Gastroesophageal sphincter (tissue), 4 donors: ENCODE results near the gene GAMT. TPM values are rescaled to one million over a fixed set of nuclear protein-coding genes. Genes with fewer than 3 reads are reported as not detected.
A peak's percentile ranks its signal among the peaks of the same experiment; 100 is the strongest.

ENCODE experiments used
- ATAC-seq: fragments of 150-250 bp; one replicate; pipeline ENCODE4 v1.9.1; 2016; ENCODE audit warnings: mild to moderate bottlenecking, moderate library complexity
- H3K27ac ChIP-seq, 4 donors: fragments of 200-600 bp; sonication (generic) in 3 of 4; 1 replicate in 3 of 4; 2 replicates in 1 of 4; pipeline ENCODE4 v1.5.1; 2016 to 2019
- H3K27me3 ChIP-seq: fragments of 200-600 bp; sonication (generic); one replicate; pipeline ENCODE4 v1.5.1; 2019
- H3K36me3 ChIP-seq, 2 donors: fragments of 200-600 bp; sonication (generic); one replicate each; pipeline ENCODE4 v1.5.1; 2019; ENCODE audit warnings: control low read depth in 1 of 2
- H3K4me1 ChIP-seq, 3 donors: fragments of 200-600 bp; sonication (generic); 1 replicate in 2 of 3; 2 replicates in 1 of 3; pipeline ENCODE4 v1.5.1; 2016 to 2019; ENCODE audit warnings: control low read depth in 2 of 3
- H3K4me3 ChIP-seq, 2 donors: fragments of 200-600 bp; sonication (generic); one replicate each; pipeline ENCODE4 v1.5.1; 2019; ENCODE audit warnings: mild to moderate bottlenecking in 1 of 2, moderate library complexity in 1 of 2
- H3K9me3 ChIP-seq, 3 donors: fragments of 200-600 bp; sonication (generic); one replicate each; pipeline ENCODE4 v1.5.1; 2017 to 2019; ENCODE audit warnings: control low read depth in 2 of 3
- EP300 ChIP-seq: sonication (generic); formaldehyde crosslinking; IDR thresholded peaks from one replicate; pipeline ENCODE4 v1.6.1; 2017; ENCODE audit warnings: antibody characterized with exemption, mild to moderate bottlenecking
- POLR2A ChIP-seq, 2 donors: fragments of 450-650 bp; IDR thresholded peaks; one replicate each; pipeline ENCODE4 v1.6.1; 2017; ENCODE audit warnings: antibody characterized with exemption in 2 of 2, mild to moderate bottlenecking in 2 of 2, moderate library complexity in 1 of 2
- POLR2AphosphoS5 ChIP-seq: sonication (generic); formaldehyde crosslinking; IDR thresholded peaks from one replicate; pipeline ENCODE4 v1.6.1; 2017; ENCODE audit warnings: antibody characterized with exemption
- whole genome bisulfite sequencing, 2 donors: methylation state at CpG; one replicate each; pipeline ENCODE4 v1.1.5; 2018; ENCODE audit warnings: low coverage in 1 of 2; 5-methylcytosine and 5-hydroxymethylcytosine counted together
- total RNA-seq, 4 donors: library from RNA; depleted of rRNA; stranded (reverse); fragments of >200 nt; gene quantifications; one replicate each; pipeline ENCODE4 v1.1.0, GENCODE V29; 2016
- TF ChIP-seq, protein P1 (sequence below), 4 experiments: fragments of 200-600 bp in 2 of 4; fragments of 450-650 bp in 2 of 4; sonication (generic) in 1 of 4; IDR thresholded peaks; one replicate each; pipeline ENCODE4 v1.5.1; 2017 to 2019; ENCODE audit warnings: antibody characterized with exemption in 4 of 4, mild to moderate bottlenecking in 2 of 4, moderate library complexity in 2 of 4

GAMT gene
- total RNA-seq, 4 donors from 2014 or later = 10.4 to 14.7 (median 10.9) TPM

DNA sequence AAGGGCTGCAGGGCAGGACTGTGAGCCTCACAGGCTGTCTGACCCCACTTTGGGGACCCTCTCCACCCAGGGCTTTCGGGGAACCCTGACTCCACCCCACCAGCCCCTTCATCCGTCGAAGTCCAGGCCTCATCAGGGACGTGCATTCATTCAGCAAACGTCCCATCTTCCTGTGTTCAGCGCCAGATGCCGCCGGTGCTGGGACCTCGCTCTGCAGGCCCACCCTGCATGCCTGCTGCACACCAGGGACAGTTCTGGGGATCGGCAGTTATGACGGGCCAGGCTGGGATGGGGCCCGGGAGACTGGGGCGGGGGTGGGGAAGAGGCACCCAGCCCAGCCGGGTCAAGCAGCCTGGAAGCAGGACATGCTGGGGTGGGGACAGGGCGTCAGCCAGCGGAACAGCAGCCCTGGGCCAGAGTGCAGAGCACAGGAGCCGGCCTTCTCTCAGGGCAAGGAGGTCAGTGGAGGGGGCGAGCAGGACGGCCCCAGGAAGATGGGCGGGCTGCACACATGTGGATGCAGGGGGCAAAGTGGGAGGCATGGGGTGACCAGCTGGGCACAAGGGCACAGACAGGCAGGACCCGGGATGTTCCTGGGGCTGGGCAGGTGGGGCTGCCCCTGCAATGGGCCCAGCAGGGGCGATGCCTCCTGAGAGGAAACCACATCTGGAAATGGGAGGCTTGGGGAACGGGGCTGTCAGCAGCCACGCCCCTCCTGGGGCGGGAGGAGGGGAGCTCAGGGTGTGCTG, 5.1 kb downstream of the GAMT start:
- H3K4me3 ChIP-seq = no peak overlapping the region
- H3K27ac ChIP-seq = no peak overlapping the region
- H3K4me1 ChIP-seq = peaks cover 3 to 47% (median 19%) of the 10 kb centered on the region in 3 donors
- no peaks in the 10 kb centered on the region for H3K9me3 ChIP-seq
- no peaks in the 10 kb centered on the region for H3K27me3 ChIP-seq
- ATAC-seq = no peak
- peaks cover 0 to 52% of the 10 kb centered on the region in 2 donors for H3K36me3 ChIP-seq
- TF ChIP-seq POLR2A (IDR thresholded peaks at IDR 0.05) (no peak), EP300 (no peak)
- WGBS, 2 donors = 20 to 30% methylated on average over 1 to 2 of the region's 25 CpGs

DNA sequence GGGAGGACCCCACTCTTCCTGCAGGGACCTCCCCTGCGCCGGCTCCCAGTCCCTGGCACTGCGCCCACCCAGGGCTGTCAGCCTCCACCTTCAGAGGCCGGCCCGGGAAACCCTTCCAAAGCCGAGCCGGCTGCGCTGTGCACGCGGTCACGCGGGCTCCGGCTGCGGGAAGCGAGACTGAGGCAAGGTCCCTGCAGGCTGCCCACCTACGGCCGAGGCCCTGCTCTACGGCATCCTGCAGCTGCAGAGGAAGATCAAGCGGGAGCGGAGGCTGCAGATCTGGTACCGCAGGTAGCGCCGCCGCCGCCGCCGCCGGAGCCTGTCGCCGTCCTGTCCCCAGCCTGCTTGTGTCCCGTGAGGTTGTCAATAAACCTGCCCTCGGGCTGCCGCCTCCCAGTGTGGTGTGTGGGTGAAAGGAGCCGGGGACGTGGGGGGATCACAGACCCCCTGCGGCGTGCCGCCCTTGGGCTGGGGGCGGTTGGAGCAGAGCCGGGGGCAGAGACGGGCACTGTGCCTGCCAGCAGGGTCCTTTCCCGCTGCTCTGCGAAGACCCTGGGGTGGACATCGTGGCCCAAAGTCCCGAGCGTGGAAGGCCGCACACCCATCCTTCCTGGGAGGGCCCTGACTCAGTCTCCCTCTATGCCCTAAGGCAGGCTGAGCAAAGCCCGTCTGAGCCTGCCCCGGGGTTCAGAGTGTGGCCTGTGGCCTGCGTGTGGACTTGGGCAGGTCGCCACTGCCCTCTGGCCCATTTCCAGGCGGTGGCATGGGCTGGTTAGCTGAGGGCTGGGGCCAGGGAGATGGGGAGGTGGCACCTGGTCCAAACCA, 5.9 kb downstream of the GAMT start:
- Histone ChIP-seq H3K4me1 (peaks cover 0 to 39% (median 11%) of the 10 kb centered on the region in 3 donors), H3K27ac (no peak overlapping the region), H3K9me3 (no peaks in the 10 kb centered on the region), H3K4me3 (no peak overlapping the region), H3K27me3 (no peaks in the 10 kb centered on the region), H3K36me3 (peaks cover 0 to 60% of the 10 kb centered on the region in 2 donors)
- peak; percentile 11 for ATAC-seq
- TF ChIP-seq POLR2AphosphoS5 (no peak), EP300 (no peak), POLR2A (IDR thresholded peaks at IDR 0.05) (no peak)
- TF ChIP-seq, protein P1, sequence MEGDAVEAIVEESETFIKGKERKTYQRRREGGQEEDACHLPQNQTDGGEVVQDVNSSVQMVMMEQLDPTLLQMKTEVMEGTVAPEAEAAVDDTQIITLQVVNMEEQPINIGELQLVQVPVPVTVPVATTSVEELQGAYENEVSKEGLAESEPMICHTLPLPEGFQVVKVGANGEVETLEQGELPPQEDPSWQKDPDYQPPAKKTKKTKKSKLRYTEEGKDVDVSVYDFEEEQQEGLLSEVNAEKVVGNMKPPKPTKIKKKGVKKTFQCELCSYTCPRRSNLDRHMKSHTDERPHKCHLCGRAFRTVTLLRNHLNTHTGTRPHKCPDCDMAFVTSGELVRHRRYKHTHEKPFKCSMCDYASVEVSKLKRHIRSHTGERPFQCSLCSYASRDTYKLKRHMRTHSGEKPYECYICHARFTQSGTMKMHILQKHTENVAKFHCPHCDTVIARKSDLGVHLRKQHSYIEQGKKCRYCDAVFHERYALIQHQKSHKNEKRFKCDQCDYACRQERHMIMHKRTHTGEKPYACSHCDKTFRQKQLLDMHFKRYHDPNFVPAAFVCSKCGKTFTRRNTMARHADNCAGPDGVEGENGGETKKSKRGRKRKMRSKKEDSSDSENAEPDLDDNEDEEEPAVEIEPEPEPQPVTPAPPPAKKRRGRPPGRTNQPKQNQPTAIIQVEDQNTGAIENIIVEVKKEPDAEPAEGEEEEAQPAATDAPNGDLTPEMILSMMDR (IDR thresholded peaks at IDR 0.05) = no peak
- WGBS, 2 donors = 60 to 69% methylated on average over 1 to 6 of the region's 52 CpGs

DNA sequence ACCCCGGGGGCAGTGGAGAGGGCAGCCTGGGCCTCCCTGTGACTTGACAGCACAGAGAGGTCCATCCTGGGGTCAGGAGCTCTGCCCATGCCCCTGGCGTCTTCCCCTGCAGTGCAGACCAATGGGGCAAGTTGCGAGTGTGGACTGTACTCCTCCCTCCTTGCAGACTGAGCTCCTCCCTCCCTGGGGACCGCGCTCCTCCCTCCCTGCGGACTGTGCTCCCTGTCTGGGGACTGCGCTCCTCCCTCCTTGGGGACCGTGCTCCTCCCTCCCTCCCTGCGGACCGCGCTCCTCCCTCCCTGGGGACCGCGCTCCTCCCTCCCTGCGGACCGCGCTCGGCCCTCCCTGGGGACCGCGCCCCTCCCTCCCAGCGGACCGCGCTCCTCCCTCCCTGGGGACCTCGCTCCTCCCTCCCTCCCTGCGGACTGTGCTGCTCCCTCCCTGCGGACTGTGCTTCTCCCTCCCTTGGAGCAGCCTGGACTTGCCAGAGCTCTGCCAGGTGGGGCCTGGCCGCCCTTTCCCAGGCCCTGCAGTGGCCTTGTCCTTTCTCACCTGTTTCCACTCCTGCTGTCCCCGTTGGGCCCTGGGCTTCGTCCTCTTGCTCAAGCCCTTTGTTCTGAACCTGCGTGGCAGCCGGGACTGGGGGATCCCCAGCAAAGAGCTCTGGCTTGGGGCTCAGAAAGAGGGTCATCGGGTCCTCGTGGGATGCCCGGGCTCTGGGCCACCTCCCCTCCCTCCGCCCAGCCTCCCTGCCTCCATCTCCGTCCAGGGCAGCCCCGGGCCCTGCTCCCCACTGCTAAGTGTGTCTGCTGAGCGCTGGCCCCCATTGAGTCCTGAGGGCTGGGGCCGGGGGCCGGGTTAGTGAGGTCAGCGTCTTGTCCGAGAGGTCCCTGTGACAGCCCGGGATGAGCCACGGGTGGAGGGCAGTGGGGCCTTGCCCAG, 6.8 kb downstream of the GAMT start:
- TF ChIP-seq EP300 (no peak), POLR2A (IDR thresholded peaks at IDR 0.05) (no peak), POLR2AphosphoS5 (no peak)
- TF ChIP-seq, protein P1 (IDR thresholded peaks at IDR 0.05) = no peak
- peak; percentile 11 for ATAC-seq
- Histone ChIP-seq H3K9me3 (no peaks in the 10 kb centered on the region), H3K4me1 (peaks cover 0 to 30% (median 9%) of the 10 kb centered on the region in 3 donors), H3K27ac (no peak overlapping the region), H3K27me3 (no peaks in the 10 kb centered on the region), H3K36me3 (peaks cover 0 to 68% of the 10 kb centered on the region in 2 donors), H3K4me3 (no peak overlapping the region)
- 57% methylated on average over 14 of the region's 43 CpGs; no CpG with 5 or more reads in 1 of the 2 donors for WGBS, 2 donors

DNA sequence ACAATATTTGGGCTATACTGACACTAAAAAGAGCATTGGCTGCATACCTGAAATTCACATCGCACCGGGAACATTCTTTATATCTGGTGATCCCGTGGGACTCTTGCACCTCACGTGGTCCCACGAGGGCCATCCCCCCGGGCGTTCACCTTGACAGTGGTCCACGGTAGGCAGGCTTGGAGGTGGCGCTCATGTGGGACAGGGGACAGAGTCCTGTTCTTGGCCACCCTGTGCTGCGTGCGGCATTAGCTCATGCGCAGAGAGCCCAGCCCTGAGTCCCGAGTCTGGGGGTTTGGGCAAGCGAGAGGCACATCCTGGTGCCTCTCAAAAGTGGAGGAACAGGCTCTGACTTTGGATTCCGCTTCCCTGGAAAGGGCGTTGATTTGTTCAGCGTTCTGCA, 7.5 kb downstream of the GAMT start:
- TF ChIP-seq, protein P1 (IDR thresholded peaks at IDR 0.05) = no peak
- TF ChIP-seq POLR2AphosphoS5 = no peak
- no peak for TF ChIP-seq POLR2A (IDR thresholded peaks at IDR 0.05)
- no peak for TF ChIP-seq EP300
- Histone ChIP-seq H3K9me3 (no peaks in the 10 kb centered on the region), H3K27ac (no peak overlapping the region), H3K4me3 (no peak overlapping the region), H3K4me1 (peaks cover 0 to 26% (median 9%) of the 10 kb centered on the region in 3 donors), H3K27me3 (no peaks in the 10 kb centered on the region), H3K36me3 (peaks cover 0 to 74% of the 10 kb centered on the region in 2 donors)
- no peak for ATAC-seq
- 85% methylated on average over 7 of the region's 17 CpGs; no CpG with 5 or more reads in 1 of the 2 donors for WGBS, 2 donors
